HG03025 (cell line): ENCODE results near the gene SULT1A1.

Experiments
- ATAC-seq: cut with Tn5 transposase; IDR thresholded peaks from one replicate; pipeline ENCODE4 v1.9.1; 2021; ENCODE audit warnings: mild to moderate bottlenecking, moderate library complexity; ENCODE audit not compliant: unreplicated experiment, low FRiP score

The SULT1A1 gene

GRCh38 chr16:28562199-28562598 lies 47.6 kb downstream of the SULT1A1 start:
- no peak for ATAC-seq

GRCh38 chr16:28561557-28562187 lies 48.2 kb downstream of the SULT1A1 start:
- ATAC-seq = no peak

GRCh38 chr16:28558456-28558855 lies 51.4 kb downstream of the SULT1A1 start:
- ATAC-seq = no peak

- ATAC-seq = no peak
Measured at GRCh38 chr16:28556914-28557320, 52.9 kb downstream of the SULT1A1 start.

GRCh38 chr16:28555561-28555960 lies 54.3 kb downstream of the SULT1A1 start:
- ATAC-seq = no peak
